Hair follicle dermal papilla cell (primary cell): ENCODE measurements around the gene FCRL1. TPM values are rescaled to one million over a fixed set of nuclear protein-coding genes. Genes with fewer than 3 reads are reported as not detected.

Experiments
- small RNA-seq: library from RNA; depleted of rRNA; stranded (forward); fragments of <200 nt; gene quantifications from one replicate; pipeline ENCODE3, GENCODE V24; 2012
- total RNA-seq: library from RNA; depleted of rRNA; stranded (reverse); fragments of >200 nt; gene quantifications from 2 replicates; pipeline ENCODE4 v1.2.3, GENCODE V29; 2012

FCRL1 gene, protein sequence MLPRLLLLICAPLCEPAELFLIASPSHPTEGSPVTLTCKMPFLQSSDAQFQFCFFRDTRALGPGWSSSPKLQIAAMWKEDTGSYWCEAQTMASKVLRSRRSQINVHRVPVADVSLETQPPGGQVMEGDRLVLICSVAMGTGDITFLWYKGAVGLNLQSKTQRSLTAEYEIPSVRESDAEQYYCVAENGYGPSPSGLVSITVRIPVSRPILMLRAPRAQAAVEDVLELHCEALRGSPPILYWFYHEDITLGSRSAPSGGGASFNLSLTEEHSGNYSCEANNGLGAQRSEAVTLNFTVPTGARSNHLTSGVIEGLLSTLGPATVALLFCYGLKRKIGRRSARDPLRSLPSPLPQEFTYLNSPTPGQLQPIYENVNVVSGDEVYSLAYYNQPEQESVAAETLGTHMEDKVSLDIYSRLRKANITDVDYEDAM
- total RNA-seq = not detected in 2 replicates

DNA sequence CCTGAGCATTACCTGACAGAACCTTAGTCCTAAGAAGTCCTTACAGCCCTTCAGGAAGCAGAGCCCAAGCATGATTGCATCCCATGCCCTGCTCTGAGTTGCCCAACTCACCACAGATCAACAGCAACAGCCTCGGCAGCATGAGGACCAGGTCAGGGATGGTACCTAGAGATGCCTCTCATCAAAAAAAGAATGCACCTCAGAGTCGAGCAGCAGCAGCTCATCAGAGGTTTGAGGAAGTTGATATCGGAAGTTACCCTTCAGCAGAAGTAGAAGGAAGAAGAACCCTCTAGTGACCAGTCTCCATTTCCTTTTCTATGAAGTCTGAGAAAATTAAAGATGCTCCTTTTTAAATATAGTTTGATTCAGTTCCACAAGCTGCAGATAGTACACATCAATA, at the start of gene FCRL1:
Gene FCRL1, minus strand, starts transcription at position 225 of the 400 bp plus-strand sequence. Its CDS starts 83 bp downstream, at position 142.

DNA sequence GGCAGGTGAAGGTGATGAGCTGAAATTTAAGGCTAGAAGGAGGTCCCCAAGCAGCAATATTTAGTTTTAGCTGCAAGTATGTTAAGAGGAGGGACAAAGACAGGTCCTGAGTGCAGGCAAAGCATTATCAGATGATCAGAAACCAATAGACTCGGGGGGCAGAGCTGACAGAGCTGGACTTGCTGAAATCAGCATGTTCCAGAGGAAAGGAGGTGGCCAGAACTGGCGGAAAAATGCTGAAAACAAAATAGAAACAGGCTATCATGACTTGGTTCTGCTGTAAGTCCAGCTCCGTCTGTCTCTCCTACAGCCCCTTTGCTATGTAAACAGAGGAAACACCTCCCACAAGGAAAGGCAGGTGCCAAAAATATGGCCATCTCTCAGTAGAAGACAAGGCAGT, 21.8 kb upstream of the FCRL1 start, which contains the start of gene CD5L:
Gene CD5L, minus strand, starts transcription at position 101 of the 400 bp plus-strand sequence. CDS start 107 bp downstream, outside the sequence.

DNA sequence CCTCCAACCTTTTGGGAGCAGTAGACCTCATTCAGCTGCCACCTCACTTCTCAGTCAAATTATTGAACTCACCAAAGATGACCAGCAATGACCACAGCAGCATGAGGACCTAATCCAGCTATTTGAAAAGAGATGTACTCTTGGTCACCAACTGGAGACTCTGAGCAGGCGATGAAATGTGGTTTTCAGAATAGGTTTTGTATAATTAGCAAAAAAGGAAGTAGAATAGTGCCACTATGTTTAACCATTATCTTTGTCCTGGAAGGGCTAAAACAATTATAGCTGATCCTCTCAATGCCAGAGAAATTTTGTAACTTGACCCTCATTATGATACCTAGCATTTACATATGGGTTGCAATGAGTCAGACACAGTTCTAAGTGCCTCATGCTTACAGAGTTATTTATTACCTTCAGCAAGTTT, 42.9 kb downstream of the FCRL1 start, which contains the start of gene FCRL2:
Gene FCRL2, minus strand, starts transcription at position 162 of the 421 bp plus-strand sequence. Its CDS starts 59 bp downstream, at position 103.

Small RNA genes within 50 kb of the gene (small RNA-seq; reads per million reads assigned to genes)
- not detected for gene MRPS21P2

Other genes with a start within 250 kb of the FCRL1 start
- not detected in 2 replicates for gene FCRL4, start 222.0 kb downstream of the FCRL1 start, total RNA-seq
- not detected in 2 replicates for gene FCRL3, start 119.4 kb downstream of the FCRL1 start, total RNA-seq
- not detected in 2 replicates for gene FCRL2, start 43.0 kb downstream of the FCRL1 start, total RNA-seq
- not detected in 2 replicates for gene CD5L, start 21.7 kb upstream of the FCRL1 start, total RNA-seq
- 178 and 202 TPM in 2 replicates for gene KIRREL1, start 173.5 kb upstream of the FCRL1 start, total RNA-seq